HG02678 (cell line): ENCODE measurements around the gene NGLY1.

Experiments
- ATAC-seq: cut with Tn5 transposase; IDR thresholded peaks from one replicate; pipeline ENCODE4 v1.9.1; 2021; ENCODE audit warnings: mild to moderate bottlenecking, moderate library complexity; ENCODE audit not compliant: unreplicated experiment

NGLY1 gene, protein sequence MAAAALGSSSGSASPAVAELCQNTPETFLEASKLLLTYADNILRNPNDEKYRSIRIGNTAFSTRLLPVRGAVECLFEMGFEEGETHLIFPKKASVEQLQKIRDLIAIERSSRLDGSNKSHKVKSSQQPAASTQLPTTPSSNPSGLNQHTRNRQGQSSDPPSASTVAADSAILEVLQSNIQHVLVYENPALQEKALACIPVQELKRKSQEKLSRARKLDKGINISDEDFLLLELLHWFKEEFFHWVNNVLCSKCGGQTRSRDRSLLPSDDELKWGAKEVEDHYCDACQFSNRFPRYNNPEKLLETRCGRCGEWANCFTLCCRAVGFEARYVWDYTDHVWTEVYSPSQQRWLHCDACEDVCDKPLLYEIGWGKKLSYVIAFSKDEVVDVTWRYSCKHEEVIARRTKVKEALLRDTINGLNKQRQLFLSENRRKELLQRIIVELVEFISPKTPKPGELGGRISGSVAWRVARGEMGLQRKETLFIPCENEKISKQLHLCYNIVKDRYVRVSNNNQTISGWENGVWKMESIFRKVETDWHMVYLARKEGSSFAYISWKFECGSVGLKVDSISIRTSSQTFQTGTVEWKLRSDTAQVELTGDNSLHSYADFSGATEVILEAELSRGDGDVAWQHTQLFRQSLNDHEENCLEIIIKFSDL

DNA sequence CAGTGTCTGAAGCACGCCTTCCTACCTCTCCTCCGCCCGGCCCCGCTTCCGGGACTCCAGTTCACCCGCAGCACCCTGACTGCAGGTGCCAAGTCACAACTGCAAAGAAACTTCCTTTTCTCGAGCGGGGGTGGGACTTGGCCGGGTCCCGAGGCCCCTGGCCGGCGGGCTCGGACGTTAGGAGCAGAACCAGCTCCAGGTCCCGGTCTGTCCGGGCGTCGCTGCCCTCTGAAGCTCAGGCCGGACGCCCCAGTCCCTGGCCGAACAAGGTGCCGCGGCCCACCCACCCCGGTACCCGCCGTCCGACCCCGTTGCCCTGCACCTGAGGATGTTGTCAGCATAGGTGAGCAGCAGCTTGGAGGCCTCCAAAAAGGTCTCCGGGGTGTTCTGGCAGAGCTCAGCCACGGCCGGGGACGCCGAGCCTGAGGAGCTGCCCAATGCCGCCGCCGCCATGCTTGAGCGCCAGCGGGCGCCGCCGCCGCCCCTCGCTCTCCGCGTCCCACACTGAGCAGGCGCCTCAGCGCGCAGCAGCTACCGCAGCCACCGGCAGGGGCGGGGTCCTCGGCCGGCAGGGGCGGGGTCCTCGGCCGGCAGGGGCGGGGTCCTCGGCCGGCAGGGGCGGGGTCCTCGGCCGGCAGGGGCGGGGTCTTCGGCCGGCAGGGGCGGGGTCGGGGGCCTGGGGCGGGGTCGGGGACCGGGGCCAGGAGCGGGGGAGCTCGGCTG is at the start of gene NGLY1:
NGLY1 (minus strand) TSS at position 506 of the 723 bp plus-strand sequence; CDS start at position 453, 53 bp downstream.
- peak; percentile 80 for ATAC-seq

GRCh38 chr3:25831578-25831977 is 48.3 kb upstream of the NGLY1 start:
- no peak for ATAC-seq

GRCh38 chr3:25830373-25831280 is 47.4 kb upstream of the NGLY1 start:
- ATAC-seq, result no peak

GRCh38 chr3:25826510-25826909 is 43.3 kb upstream of the NGLY1 start:
- ATAC-seq, result no peak

GRCh38 chr3:25823314-25823713 is 40.1 kb upstream of the NGLY1 start:
- ATAC-seq, result no peak

DNA sequence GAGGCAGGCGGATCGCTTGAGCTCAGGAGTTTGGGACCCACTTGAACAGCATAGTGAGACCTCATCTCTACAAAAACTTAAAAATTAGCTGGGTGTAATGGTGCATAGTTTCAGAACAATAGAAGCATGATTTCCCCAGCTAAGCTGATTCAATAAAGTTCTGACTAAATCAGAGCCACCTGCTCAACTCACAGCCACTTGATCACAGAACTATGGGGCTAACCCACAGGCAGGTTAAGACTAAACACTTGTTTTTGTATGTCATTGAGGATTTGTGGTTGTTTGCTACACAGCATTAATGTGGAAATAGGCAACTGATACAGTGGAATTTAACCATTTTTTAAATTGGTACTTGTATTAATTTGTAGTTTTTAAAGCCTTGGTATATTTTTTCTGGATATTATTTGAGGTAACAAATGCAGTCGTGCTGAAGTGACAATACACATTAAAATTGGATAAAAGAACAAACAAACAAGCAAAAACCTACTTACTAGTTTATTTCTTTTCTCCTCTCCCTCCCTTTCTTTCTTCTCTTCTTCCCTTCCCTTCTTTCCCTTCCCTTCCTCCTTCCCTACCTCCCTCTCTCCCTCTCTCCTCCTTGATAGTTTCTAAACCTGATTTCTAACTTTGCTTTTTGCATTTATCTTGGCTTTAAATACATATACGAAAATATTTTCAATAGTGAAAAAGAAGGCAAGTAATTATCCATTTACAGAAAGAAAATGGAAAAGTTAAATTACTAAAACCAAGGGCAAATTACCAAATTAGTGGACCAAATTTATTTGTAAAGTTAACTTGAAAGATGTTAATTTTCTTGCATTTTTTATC is 38.7 kb upstream of the NGLY1 start:
- ATAC-seq, result no peak

GRCh38 chr3:25820816-25821486 is 37.7 kb upstream of the NGLY1 start:
- ATAC-seq, result no peak

DNA sequence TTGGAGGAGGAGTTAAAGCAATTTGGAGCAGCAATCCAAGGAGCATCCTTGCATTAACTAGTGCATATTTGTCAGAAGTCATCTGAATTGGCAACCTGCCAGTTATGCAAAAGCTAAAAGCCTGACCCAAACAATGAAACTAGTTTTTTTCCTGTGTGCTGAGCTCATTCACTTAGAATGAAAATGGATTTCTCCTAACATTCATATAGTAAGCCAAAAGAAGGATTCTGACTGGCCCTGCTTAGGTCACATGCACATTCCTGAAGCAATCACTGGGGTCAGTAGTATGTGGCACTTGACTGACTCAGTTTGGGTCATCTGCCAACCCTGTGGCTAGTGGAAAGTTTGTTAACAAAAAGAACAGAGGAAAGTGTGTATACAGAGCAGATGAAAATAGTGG is 37.1 kb upstream of the NGLY1 start:
- ATAC-seq, result no peak

GRCh38 chr3:25818335-25818734 is 35.1 kb upstream of the NGLY1 start:
- ATAC-seq, result no peak

DNA sequence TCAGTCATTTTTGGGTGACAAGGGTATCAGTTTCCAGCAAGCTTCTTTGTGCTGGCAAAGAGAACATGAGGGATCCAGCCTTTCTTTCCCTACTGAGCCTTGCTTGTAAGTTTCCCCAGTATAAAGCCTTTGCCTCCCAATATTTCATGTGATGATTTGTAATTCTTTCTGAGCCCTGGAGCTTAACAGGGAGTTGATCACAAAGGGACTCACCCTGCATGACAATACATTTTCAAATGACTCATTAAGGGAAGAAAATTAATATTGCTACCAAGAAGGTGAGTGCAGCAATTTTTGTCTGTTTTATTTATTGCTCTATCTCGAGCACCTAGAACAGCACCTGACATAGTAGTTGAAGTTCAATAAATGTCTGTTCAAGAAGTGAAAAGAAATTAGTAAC is 34.4 kb upstream of the NGLY1 start:
- ATAC-seq, result no peak

DNA sequence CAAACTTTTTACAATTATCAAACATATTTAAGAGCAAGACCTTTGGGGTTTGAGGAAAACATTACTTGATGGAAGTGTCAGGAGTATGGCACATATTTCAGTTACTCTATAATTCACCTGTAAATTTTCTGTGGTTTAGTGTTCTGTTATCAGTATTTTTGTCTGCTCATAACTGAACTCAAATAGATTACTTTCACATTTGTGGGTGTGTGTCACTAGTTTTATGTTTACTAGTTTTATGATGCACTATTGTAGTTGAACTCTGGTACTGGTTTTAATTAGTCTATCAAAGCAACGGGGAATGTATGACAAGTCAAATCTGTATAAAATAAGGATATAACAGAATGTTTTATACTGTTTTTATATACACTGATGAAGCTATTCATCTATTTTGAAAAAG is 33.9 kb upstream of the NGLY1 start:
- ATAC-seq, result peak; percentile 52

DNA sequence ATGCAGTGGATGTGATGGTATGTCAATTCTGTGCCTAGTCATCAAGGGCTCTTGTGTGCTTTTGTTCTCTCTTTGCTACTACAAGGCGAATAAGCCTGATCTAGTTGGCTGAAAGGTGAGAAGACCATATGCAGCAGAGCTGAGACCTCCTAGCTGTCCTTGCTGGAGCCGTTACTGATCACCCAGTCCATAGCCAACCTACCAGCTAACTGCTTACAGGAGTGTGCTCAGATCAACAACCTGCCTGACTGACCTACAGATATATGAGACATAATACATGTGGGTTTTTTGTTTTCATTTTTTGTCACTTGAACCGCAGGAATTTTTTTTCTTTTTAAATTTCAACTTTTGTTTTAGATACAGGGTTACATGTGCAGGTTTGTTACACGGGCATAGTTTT is 29.4 kb upstream of the NGLY1 start:
- no peak for ATAC-seq

GRCh38 chr3:25804676-25805075 is 21.4 kb upstream of the NGLY1 start:
- ATAC-seq, result no peak

- no peak for ATAC-seq
Measured at GRCh38 chr3:25803833-25804232, 20.6 kb upstream of the NGLY1 start.

GRCh38 chr3:25801786-25802185 is 18.5 kb upstream of the NGLY1 start:
- ATAC-seq, result no peak

DNA sequence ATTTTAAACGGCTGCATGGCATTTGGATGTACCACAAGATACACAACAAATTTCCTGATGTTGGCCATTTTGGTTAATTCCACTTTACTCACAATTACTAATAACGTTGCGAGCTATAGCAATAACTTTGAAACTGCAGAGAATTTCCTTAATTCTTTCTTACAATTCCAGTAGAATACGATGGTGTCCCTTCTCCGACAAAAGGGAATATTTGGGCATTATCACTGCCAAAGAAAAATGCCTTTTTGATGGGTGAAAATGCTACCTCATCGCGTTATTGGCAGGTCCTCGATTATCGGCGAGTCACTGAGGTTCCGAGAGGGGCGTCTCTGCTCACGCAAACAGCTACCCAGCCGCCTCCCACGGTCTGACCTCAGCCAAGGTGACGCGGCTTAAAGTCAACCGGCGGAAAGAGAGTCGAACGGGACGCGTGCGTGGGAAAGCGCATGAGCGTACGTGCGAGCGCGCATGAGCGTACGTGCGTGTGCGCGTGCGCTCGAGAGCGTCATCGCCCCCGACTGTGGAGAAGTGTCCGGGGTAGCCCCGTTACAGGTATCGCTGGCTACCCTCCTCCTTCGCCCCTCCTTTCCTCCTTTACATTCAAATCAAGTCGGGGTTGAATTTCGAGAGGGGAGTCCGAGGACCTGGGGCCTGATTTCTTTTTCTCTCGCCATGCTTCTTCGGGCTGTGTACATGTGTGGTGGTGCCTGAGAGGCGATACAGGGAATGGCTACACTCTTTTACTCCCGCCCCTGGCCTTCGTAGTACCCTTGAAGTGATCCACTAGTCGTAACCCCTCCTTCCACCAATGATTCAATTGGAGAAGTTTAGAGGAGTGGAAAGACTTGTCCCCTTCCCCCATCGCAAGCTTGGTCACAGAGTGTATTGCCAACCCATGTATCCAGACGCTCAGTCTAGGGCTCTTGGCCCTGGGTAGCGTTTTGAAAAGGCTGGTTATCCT is 6.6 kb upstream of the NGLY1 start, which contains the start of gene OXSM:
OXSM (plus strand) TSS at position 495 of the 961 bp plus-strand sequence. CDS start 931 bp downstream, outside the sequence.
- peak; percentile 95 for ATAC-seq

- no peak for ATAC-seq
Measured at GRCh38 chr3:25789209-25789595, 6.0 kb upstream of the NGLY1 start.

DNA sequence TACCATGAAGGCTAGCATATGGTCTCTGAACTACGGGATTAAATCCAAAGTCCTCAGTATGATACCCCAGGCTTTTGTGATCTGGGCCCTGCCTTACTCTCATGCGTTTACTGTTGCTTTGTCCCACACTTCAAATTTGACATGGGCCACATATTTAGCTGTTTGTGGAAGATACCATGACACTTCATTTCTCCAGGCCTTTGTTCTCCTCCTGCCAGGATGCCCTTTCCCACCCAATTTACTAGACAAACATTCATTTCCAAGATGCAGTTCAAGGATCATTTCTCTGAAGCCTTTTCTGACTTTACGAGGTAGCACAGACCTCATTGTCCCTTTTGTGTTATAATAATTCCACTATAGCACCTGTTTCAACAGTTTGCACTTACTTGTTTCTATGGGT is 4.4 kb upstream of the NGLY1 start:
- no peak for ATAC-seq
